ENCODE measurements around the gene COL23A1.

DNA sequence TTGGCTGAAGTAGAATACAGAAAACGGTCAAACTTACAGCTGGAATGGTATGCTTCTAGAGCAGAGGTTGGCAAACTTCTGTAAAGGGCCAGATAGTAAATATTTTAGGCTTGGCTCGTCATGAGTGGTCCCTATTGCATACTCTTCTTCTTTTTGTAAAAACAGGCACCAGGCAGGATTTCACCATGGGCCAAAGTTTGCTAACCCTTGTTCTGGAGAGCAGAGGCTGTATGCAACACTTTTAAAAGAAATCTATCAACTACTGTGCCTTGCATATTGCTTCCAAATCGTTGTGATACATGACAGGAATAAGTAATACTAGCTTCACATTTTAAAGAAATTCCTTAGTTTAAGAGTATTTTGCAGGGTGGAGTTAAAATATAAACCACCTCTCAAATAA is 15.6 kb upstream of the COL23A1 start:
- TF ChIP-seq POLR2A (IDR thresholded peaks at IDR 0.05): no peak
- TF ChIP-seq, protein P1, sequence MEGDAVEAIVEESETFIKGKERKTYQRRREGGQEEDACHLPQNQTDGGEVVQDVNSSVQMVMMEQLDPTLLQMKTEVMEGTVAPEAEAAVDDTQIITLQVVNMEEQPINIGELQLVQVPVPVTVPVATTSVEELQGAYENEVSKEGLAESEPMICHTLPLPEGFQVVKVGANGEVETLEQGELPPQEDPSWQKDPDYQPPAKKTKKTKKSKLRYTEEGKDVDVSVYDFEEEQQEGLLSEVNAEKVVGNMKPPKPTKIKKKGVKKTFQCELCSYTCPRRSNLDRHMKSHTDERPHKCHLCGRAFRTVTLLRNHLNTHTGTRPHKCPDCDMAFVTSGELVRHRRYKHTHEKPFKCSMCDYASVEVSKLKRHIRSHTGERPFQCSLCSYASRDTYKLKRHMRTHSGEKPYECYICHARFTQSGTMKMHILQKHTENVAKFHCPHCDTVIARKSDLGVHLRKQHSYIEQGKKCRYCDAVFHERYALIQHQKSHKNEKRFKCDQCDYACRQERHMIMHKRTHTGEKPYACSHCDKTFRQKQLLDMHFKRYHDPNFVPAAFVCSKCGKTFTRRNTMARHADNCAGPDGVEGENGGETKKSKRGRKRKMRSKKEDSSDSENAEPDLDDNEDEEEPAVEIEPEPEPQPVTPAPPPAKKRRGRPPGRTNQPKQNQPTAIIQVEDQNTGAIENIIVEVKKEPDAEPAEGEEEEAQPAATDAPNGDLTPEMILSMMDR (IDR thresholded peaks at IDR 0.05): no peak

Measured in gastroesophageal sphincter (tissue), 3 donors.